ENCODE results near the gene OR4X1. TPM values are rescaled to one million over a fixed set of nuclear protein-coding genes. Genes with fewer than 3 reads are reported as not detected.
"Not testable (repeated sequence)": the region's sequence is repeated elsewhere in the genome, so short reads cannot be mapped to it uniquely, and the experiment has no call there.

Gene OR4X1, protein sequence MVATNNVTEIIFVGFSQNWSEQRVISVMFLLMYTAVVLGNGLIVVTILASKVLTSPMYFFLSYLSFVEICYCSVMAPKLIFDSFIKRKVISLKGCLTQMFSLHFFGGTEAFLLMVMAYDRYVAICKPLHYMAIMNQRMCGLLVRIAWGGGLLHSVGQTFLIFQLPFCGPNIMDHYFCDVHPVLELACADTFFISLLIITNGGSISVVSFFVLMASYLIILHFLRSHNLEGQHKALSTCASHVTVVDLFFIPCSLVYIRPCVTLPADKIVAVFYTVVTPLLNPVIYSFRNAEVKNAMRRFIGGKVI
- total RNA-seq: not detected in 2 replicates

- DNase-seq (ENCODE audit: low read depth): no peak
These were observed at the start of gene OR4X1 for GRCh38 chr11:48263423-48263911. OR4X1 (plus strand) TSS chr11:48263861; CDS start chr11:48263861, 0 bp downstream.

DNA sequence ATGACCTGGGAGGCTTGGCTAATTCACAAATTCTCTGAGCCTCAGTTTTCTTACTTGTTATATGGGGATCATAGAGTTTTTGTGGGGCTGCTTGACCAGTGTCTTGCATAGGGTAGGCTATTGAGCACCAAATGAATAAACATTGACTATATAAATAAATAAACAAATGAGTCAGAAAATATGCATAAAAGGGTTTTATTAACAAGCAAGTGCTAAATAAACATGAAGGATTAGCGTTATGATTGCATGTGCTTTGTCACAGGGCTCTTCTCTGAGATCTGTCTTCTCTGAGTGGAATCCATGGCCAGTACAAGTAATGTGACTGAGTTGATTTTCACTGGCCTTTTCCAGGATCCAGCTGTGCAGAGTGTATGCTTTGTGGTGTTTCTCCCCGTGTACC is 47.2 kb upstream of the OR4X1 start, which contains the start of gene OR4B1:
Gene OR4B1 (plus strand): TSS at position 301 of the 400 bp plus-strand sequence. CDS start 0 bp downstream, at position 301.
- DNase-seq (ENCODE audit: low read depth): no peak

DNA sequence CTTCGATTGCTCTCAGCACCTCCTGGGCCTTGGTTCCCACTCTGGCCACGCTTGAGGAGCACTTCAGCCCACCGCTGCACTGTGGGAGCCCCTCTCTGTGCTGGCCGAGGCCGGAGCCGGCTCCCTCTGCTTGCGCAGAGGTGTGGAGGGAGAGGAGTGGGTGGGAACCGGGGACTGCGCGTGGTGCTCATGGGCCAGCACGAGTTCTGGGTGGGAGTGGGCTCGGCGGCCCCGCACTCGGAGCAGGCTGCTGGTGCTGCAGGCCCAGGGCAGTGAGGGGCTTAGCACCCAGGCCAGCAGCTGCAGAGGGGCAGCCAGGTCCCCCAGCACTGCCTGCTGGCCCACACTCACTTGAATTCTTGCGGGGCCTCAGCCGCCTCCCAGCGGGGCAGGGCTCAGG is 34.9 kb upstream of the OR4X1 start:
- no peak for DNase-seq (ENCODE audit: low read depth)

DNA sequence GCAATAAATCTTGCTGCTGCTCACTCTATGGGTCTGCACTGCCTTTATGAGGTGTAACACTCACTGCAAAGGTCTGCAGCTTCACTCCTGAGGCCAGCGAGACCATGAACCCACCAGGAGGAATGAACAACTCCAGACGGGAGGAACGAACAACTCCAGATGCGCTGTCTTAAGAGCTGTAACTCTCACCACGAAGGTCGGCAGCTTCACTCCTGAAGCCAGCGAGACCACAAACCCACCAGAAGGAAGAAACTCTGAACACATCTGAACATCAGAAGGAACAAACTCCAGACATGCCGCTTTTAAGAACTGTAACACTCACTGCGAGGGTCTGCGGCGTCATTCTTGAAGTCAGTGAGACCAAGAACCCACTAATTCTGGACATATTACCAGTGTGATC is 33.6 kb upstream of the OR4X1 start:
- not testable (repeated sequence) for DNase-seq (ENCODE audit: low read depth)

DNA sequence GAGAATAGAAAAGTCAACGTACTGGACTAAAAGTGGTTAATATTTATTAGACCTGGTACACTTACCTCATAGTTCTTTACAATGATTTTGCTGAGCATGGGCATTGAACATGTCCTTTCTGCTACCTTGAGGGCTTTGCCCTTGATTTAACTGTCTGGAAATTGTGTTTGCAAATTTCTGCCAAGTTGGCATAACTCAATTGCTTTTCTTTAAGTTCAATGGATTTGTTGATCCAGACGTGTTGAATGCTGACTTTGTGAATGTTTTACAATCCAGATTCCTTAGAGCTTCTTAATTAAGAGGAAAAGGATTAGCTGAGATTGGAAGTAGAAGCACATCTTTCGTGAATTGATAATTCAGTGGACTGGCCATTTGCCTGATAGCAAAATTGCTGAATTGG is 25.9 kb upstream of the OR4X1 start:
- DNase-seq (ENCODE audit: low read depth): no peak

DNA sequence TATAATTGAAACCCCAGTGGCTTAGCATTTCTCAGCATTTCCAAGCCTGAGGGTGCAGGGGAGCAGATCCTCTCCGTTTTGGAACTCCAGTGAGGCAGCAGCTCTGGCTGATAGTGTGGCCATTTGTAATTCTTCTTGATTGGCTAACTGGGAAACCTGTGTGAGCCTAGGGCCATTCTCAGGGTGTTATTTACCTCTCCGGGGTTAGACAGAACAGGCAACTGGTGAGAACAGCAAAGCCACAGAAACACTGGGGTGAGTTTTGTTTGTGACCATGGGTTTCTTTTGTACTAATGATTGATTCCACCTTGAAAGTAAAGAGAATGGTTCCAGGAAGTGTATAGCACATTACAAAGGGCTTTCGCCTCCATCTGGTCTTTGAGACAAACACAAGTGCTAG is 21.2 kb upstream of the OR4X1 start:
- DNase-seq (ENCODE audit: low read depth): no peak

GRCh38 chr11:48244804-48245203 is 18.9 kb upstream of the OR4X1 start, which contains the start of gene OR4X2:
OR4X2 (plus strand) TSS chr11:48245104; CDS start chr11:48245104, 0 bp downstream.
- DNase-seq (ENCODE audit: low read depth): no peak

- DNase-seq (ENCODE audit: low read depth): no peak
These were observed 14.8 kb upstream of the OR4X1 start for GRCh38 chr11:48248902-48249301.

GRCh38 chr11:48261600-48261999 is 2.1 kb upstream of the OR4X1 start:
- no peak for DNase-seq (ENCODE audit: low read depth)

GRCh38 chr11:48270621-48271020 is 7.0 kb downstream of the OR4X1 start:
- no peak for DNase-seq (ENCODE audit: low read depth)

DNA sequence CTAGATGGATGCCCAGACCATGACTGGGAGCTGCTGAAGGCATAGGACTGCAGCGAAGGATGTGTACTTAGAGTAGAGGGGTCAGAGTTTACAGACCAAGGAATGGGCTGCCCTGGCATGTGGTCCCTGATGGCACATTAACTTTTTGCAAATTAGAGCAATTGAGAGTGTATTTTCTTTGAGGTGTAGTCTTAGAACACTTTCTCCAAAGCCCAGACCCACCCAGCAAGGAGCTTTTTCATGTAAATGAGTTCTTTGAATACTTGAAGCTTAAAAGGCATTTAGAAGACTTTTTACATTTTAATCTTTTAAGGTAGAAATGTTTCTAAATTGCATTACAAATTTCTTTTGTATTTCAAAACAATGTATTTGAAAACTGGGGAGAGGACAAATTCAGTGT is 8.9 kb downstream of the OR4X1 start:
- DNase-seq (ENCODE audit: low read depth): no peak

DNA sequence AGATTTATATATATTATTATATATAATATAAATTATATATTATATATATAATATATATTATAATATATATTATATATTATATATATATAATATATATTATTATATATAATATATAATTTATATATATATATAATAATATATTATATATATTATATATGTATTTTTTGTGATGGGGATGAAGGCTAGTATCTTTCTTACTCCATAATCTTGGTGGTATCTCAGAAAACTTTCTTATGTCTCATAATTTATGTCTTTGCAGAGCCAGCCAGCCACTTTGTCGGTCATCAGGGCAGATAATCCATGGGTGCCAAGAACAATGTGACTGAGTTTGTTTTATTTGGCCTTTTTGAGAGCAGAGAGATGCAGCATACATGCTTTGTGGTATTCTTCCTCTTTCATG is 42.3 kb downstream of the OR4X1 start, which contains the start of gene OR4S1:
Gene OR4S1 (plus strand): TSS at position 301 of the 400 bp plus-strand sequence. CDS start 0 bp downstream, at position 301.
- DNase-seq (ENCODE audit: low read depth): no peak

DNA sequence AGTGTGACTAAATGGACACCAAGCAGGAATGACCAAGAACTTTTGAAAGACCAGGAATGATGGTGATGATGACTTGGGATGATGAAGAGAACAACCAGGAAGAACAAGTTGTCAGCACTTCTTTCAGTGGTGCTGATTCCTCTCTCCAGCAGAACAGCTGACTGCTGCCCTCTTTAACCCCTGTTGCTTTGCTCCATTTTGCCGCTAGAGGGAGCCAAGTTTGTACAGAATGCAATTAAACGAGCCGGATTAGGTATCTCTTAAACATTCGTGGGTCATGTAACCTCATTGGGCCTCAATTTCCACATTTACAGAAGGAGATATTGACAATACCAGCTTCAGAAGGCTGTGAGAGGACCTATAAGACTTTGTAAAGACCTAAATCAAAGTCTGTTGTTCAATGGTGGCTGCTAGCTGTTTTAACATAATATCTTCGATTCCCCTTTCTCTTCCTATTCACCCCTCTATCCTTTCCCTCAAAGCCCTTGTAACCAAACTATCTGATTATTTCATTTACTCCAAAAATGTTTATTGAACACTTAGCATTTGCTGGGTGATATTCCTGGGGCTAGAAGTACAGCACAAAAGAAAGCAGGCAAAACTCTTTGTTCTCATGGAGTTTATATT is 44.2 kb downstream of the OR4X1 start:
- peak; percentile 42 for DNase-seq (ENCODE audit: low read depth)

DNA sequence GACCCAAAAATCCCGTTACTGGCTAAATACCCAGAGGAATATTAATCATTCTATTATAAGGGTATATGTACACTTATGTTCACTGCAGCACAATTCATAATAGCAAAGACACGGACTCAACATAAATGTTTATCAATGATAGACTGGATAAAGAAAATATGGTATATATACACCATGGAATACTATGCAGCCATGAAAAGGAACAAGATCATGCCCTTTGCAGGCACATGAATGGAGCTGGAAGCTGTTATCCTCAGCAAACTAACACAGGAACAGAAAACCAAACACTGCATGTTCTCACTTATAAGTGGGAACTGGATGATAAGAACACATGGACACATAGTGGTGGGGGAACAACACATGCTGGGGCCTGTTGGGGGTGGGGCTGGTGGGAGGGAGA is 49.9 kb downstream of the OR4X1 start:
- DNase-seq (ENCODE audit: low read depth): not testable (repeated sequence)

Other genes with a start within 250 kb of the OR4X1 start
- not detected in 2 replicates for gene OR4B1, start 47.1 kb upstream of the OR4X1 start, total RNA-seq
- gene OR4X2, start 18.8 kb upstream of the OR4X1 start, total RNA-seq: not detected in 2 replicates
- gene OR4S1, start 42.4 kb downstream of the OR4X1 start, total RNA-seq: not detected in 2 replicates
- gene OR4C3, start 61.1 kb downstream of the OR4X1 start, total RNA-seq: not detected in 2 replicates
- gene OR4C5, start 102.6 kb downstream of the OR4X1 start, total RNA-seq: not detected in 2 replicates
- gene OR4A47, start 224.9 kb downstream of the OR4X1 start, total RNA-seq: not detected in 2 replicates

Data from renal cortical epithelial cell (primary cell).